H1 (cell line): Measurements from ENCODE around the gene SLIT2.

Experiments
- CBX5 ChIP-seq: fragments of 300-800, 300-1000 bp; sonication (generic); IDR thresholded peaks from 2 replicates; pipeline ENCODE4 v1.7.1; 2016; ENCODE audit warnings: antibody characterized with exemption, low read length, low read depth
- CEBPB ChIP-seq: IDR thresholded peaks from 2 replicates; pipeline ENCODE4 v1.6.1; 2012; ENCODE audit warnings: low read depth, low read length
- EGR1 ChIP-seq: IDR thresholded peaks from 2 replicates; pipeline ENCODE4 v1.6.1; 2011; ENCODE audit warnings: low read depth, low read length, borderline replicate concordance
- KDM1A ChIP-seq: fragments of 200-600, 300-600 bp; sonication (generic); IDR thresholded peaks from 2 replicates; pipeline ENCODE4 v1.7.1; 2016; ENCODE audit warnings: mild to moderate bottlenecking, low read length, borderline replicate concordance
- POLR2A ChIP-seq, 2 experiments: IDR thresholded peaks; 1 replicate in 1 of 2; 2 replicates in 1 of 2; pipeline ENCODE4 v1.6.1; 2011; ENCODE audit warnings: low read depth in 2 of 2, low read length in 2 of 2, mild to moderate bottlenecking in 2 of 2; ENCODE audit errors: control extremely low read depth in 1 of 2
- SP1 ChIP-seq: IDR thresholded peaks from 2 replicates; pipeline ENCODE4 v1.6.1; 2011; ENCODE audit warnings: low read depth, low read length
- TF ChIP-seq, protein P1 (sequence below): IDR thresholded peaks from 2 replicates; pipeline ENCODE4 v1.6.1; 2012; ENCODE audit warnings: low read length, inconsistent platforms
- TF ChIP-seq, protein P2 (sequence below), 3 experiments: IDR thresholded peaks; 1 replicate in 2 of 3; 2 replicates in 1 of 3; pipeline versions ENCODE4 v1.5.1 to v1.6.1; 2011; ENCODE audit warnings: low read length in 3 of 3, mild to moderate bottlenecking in 3 of 3, inconsistent platforms in 2 of 3, low read depth in 1 of 3, moderate library complexity in 1 of 3; ENCODE audit not compliant: insufficient read depth in 1 of 3; ENCODE audit errors: control extremely low read depth in 1 of 3
- TF ChIP-seq, protein P3 (sequence below): fragments of 300-600 bp; sonication (generic); IDR thresholded peaks from 2 replicates; pipeline ENCODE4 v1.7.1; 2012; ENCODE audit warnings: low read length, moderate library complexity, mild to moderate bottlenecking, inconsistent platforms; ENCODE audit not compliant: insufficient replicate concordance

DNA sequence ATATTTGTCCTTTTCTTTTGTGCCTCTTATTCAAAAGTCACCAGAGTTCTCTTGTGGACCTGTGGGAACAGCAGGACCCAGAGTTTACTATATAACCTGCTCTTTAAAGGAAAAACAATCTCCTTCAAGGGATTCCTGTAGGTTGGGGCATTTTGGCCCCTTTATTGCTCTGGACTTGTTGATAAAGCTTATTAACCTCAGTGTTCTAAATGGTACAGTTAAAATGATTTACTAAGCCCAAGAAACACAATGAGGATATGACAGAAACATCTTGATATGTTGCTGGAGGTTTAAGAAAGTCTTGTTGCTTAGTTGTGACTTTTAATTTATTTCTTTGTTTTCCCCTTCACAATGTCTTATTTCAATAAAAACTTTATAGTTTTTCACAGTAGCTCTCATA lies 46.8 kb downstream of the SLIT2 start:
- TF ChIP-seq SP1 (no peak), CBX5 (no peak), POLR2A (IDR thresholded peaks at IDR 0.05; ENCODE audit: control extremely low read depth in 1 of 2, low read depth in 2 of 2, low read length in 2 of 2) (no peak), KDM1A (no peak), CEBPB (no peak), EGR1 (no peak)
- TF ChIP-seq, protein P1, sequence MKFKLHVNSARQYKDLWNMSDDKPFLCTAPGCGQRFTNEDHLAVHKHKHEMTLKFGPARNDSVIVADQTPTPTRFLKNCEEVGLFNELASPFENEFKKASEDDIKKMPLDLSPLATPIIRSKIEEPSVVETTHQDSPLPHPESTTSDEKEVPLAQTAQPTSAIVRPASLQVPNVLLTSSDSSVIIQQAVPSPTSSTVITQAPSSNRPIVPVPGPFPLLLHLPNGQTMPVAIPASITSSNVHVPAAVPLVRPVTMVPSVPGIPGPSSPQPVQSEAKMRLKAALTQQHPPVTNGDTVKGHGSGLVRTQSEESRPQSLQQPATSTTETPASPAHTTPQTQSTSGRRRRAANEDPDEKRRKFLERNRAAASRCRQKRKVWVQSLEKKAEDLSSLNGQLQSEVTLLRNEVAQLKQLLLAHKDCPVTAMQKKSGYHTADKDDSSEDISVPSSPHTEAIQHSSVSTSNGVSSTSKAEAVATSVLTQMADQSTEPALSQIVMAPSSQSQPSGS, result no peak
- TF ChIP-seq, protein P2, sequence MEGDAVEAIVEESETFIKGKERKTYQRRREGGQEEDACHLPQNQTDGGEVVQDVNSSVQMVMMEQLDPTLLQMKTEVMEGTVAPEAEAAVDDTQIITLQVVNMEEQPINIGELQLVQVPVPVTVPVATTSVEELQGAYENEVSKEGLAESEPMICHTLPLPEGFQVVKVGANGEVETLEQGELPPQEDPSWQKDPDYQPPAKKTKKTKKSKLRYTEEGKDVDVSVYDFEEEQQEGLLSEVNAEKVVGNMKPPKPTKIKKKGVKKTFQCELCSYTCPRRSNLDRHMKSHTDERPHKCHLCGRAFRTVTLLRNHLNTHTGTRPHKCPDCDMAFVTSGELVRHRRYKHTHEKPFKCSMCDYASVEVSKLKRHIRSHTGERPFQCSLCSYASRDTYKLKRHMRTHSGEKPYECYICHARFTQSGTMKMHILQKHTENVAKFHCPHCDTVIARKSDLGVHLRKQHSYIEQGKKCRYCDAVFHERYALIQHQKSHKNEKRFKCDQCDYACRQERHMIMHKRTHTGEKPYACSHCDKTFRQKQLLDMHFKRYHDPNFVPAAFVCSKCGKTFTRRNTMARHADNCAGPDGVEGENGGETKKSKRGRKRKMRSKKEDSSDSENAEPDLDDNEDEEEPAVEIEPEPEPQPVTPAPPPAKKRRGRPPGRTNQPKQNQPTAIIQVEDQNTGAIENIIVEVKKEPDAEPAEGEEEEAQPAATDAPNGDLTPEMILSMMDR (IDR thresholded peaks at IDR 0.05; ENCODE audit: control extremely low read depth in 1 of 3, insufficient read depth in 1 of 3, low read depth in 1 of 3, low read length in 3 of 3), result no peak
- TF ChIP-seq, protein P3, sequence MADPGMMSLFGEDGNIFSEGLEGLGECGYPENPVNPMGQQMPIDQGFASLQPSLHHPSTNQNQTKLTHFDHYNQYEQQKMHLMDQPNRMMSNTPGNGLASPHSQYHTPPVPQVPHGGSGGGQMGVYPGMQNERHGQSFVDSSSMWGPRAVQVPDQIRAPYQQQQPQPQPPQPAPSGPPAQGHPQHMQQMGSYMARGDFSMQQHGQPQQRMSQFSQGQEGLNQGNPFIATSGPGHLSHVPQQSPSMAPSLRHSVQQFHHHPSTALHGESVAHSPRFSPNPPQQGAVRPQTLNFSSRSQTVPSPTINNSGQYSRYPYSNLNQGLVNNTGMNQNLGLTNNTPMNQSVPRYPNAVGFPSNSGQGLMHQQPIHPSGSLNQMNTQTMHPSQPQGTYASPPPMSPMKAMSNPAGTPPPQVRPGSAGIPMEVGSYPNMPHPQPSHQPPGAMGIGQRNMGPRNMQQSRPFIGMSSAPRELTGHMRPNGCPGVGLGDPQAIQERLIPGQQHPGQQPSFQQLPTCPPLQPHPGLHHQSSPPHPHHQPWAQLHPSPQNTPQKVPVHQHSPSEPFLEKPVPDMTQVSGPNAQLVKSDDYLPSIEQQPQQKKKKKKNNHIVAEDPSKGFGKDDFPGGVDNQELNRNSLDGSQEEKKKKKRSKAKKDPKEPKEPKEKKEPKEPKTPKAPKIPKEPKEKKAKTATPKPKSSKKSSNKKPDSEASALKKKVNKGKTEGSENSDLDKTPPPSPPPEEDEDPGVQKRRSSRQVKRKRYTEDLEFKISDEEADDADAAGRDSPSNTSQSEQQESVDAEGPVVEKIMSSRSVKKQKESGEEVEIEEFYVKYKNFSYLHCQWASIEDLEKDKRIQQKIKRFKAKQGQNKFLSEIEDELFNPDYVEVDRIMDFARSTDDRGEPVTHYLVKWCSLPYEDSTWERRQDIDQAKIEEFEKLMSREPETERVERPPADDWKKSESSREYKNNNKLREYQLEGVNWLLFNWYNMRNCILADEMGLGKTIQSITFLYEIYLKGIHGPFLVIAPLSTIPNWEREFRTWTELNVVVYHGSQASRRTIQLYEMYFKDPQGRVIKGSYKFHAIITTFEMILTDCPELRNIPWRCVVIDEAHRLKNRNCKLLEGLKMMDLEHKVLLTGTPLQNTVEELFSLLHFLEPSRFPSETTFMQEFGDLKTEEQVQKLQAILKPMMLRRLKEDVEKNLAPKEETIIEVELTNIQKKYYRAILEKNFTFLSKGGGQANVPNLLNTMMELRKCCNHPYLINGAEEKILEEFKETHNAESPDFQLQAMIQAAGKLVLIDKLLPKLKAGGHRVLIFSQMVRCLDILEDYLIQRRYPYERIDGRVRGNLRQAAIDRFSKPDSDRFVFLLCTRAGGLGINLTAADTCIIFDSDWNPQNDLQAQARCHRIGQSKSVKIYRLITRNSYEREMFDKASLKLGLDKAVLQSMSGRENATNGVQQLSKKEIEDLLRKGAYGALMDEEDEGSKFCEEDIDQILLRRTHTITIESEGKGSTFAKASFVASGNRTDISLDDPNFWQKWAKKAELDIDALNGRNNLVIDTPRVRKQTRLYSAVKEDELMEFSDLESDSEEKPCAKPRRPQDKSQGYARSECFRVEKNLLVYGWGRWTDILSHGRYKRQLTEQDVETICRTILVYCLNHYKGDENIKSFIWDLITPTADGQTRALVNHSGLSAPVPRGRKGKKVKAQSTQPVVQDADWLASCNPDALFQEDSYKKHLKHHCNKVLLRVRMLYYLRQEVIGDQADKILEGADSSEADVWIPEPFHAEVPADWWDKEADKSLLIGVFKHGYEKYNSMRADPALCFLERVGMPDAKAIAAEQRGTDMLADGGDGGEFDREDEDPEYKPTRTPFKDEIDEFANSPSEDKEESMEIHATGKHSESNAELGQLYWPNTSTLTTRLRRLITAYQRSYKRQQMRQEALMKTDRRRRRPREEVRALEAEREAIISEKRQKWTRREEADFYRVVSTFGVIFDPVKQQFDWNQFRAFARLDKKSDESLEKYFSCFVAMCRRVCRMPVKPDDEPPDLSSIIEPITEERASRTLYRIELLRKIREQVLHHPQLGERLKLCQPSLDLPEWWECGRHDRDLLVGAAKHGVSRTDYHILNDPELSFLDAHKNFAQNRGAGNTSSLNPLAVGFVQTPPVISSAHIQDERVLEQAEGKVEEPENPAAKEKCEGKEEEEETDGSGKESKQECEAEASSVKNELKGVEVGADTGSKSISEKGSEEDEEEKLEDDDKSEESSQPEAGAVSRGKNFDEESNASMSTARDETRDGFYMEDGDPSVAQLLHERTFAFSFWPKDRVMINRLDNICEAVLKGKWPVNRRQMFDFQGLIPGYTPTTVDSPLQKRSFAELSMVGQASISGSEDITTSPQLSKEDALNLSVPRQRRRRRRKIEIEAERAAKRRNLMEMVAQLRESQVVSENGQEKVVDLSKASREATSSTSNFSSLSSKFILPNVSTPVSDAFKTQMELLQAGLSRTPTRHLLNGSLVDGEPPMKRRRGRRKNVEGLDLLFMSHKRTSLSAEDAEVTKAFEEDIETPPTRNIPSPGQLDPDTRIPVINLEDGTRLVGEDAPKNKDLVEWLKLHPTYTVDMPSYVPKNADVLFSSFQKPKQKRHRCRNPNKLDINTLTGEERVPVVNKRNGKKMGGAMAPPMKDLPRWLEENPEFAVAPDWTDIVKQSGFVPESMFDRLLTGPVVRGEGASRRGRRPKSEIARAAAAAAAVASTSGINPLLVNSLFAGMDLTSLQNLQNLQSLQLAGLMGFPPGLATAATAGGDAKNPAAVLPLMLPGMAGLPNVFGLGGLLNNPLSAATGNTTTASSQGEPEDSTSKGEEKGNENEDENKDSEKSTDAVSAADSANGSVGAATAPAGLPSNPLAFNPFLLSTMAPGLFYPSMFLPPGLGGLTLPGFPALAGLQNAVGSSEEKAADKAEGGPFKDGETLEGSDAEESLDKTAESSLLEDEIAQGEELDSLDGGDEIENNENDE, result no peak
